GM15510 (cell line): Measurements from ENCODE around the gene CHD2.

ENCODE experiments used
- POLR2A ChIP-seq: IDR thresholded peaks from 3 replicates; pipeline ENCODE4 v1.6.1; 2011; ENCODE audit warnings: borderline replicate concordance; ENCODE audit not compliant: insufficient read length; ENCODE audit errors: extremely low read depth

CHD2 gene

GRCh38 chr15:93063796-93064690, 163.9 kb downstream of the CHD2 start:
- TF ChIP-seq POLR2A, result no peak

- TF ChIP-seq POLR2A, result no peak
These were observed 165.5 kb downstream of the CHD2 start for GRCh38 chr15:93065641-93066045.

GRCh38 chr15:93066224-93066681, 166.1 kb downstream of the CHD2 start:
- TF ChIP-seq POLR2A, result no peak

DNA sequence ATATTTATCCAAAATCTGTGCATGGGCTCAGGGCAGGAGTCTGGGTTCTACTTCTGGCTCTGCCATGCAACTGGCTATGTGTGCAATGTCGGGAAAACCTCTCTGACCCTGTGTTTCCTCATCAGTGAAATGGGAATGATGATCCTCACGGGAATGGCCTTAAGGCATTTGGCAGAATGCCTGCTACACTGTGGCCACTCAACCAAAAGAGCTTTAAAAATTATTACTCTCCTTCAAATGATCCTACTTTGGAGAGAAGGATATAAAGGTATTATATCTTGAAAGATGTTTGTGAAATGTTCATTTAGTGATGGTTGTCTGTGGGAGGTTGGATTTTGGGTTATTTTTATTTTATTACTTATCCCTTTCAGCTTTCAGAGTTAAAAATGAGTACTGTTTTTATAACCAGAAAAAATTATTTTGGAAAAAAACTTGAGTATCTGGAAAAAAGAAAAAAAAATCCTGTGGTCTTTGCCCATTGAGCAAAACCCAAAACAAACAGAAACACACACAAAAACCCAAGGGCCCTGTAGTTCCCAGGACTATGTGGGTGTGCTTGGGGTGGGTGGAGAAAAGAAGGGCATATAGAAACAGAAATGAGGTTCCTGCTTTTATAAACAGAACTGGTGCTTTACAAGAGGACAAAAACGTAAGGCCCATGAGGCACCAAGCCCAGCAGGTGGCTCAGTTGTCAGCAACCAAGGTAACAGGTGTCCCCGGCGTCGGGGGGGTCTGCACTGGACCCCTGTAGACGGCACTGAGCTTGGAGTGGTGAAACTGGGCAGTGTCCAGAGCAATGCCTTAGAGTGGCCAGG, 166.9 kb downstream of the CHD2 start:
- TF ChIP-seq POLR2A, result no peak

- no peak for TF ChIP-seq POLR2A
These were observed 167.5 kb downstream of the CHD2 start for GRCh38 chr15:93067649-93068085.

DNA sequence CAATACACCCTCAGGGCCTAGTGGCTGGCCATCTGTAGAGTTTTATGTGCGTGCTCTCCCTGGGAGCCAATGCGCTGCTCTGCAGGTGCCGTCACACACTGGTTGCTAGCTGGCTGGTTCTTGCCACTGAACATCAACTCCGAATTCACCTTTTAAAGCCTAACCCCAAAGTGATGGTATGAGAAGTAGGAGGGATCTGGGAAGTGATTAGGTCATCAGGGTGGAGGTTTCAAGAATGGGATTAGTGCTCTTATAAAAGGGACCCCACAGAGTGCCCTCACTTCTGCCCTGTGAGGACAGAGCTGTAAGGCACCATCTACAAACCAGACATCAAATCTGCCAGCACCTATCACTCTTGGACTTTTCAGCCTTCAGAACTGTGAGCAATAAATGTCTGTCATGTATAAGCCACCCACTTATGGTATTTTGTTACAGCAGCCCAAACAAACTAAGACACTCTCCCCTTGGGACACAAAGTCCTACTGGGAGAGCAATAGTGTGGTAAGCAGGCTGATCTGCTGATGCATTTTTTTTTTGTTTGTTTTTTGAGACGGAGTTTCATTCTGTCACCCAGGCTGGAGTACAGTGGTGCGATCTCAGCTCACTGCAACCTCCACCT, 168.6 kb downstream of the CHD2 start:
- TF ChIP-seq POLR2A, result no peak

DNA sequence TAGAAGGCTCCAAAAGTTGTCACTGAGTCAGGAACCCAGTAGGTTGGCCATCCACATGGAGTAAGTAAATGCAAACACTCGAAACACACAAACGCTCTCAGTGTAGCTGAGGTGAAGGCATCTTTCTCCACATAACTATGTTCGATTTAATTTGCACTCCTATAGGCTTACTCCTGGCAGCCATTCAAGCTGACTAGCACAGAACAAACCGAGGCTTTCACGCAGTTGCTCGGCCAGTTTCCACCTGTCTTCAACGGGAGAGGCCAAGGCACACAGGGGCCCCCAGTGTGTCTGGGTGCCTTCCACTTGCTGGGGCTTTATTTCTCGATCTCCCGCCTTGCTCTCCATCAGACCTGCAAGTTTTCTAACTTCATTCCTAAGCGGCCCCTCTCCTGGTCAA, 170.0 kb downstream of the CHD2 start:
- TF ChIP-seq POLR2A, result no peak

- TF ChIP-seq POLR2A, result no peak
These were observed 170.6 kb downstream of the CHD2 start for GRCh38 chr15:93070551-93071296.

- TF ChIP-seq POLR2A, result no peak
These were observed 171.4 kb downstream of the CHD2 start for GRCh38 chr15:93071469-93071936.

DNA sequence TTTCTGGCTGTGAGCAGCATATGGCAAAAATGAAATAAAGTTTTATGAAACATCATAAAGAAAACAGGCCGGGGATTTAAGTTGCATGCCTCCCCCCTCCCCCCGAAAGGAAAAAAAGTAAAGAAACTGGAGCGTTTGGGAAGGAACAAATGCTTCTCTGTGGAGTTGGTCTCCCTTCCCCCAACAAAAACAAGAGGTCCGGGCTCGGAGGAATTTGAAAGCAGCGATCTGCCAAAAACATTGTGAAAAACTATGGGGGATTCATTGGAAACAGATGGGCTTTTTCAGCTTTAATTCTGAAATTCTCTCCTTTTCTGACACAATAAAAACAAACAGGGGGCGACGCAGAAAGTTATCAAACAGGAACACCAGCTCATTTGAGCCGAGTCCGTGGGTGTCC, 171.9 kb downstream of the CHD2 start:
- no peak for TF ChIP-seq POLR2A

GRCh38 chr15:93072411-93073394, 172.6 kb downstream of the CHD2 start:
- no peak for TF ChIP-seq POLR2A

DNA sequence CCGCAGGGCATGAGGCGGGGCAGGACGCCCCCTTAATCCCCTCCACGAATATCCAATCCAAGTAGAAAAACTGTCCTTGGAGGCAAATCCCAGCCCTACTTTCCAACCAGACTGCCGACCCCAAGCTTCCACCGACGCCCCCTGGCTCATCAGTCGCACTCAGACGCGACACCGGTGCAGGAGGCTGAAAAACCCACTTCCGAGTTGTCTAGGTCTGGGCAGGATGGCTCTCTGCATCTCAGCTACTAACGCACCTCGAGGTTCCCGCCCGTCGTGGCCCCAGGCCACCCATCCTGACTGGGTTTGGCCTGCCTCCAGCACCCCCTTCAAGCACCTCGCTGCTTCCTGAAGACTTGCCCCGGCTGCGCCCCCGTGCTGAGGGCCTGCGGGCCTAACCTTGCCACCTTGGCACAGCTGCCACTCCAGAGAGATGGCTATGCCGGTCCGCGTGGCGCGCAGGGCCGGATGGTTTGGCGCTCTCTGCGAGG, 173.4 kb downstream of the CHD2 start:
- no peak for TF ChIP-seq POLR2A

- no peak for TF ChIP-seq POLR2A
These were observed 174.5 kb downstream of the CHD2 start for GRCh38 chr15:93074599-93074998.
